GM18951 (cell line): ENCODE results near the gene ARFGEF3.

ENCODE experiments used
- POLR2A ChIP-seq: IDR thresholded peaks from 4 replicates; pipeline ENCODE4 v1.6.1; 2011; ENCODE audit warnings: mild to moderate bottlenecking; ENCODE audit not compliant: insufficient read length, insufficient read depth; ENCODE audit errors: extremely low read depth
- in situ Hi-C: fragments of 300-500 bp; cut with MboI; formaldehyde crosslinking; loops from one replicate; pipeline ENCODE4 v1.12.0; 2022; ENCODE audit warnings: low sequenced_read_pairs, mixed read lengths, inconsistent platforms; ENCODE audit not compliant: unreplicated experiment

ARFGEF3 gene

GRCh38 chr6:138307816-138308730, 146.3 kb downstream of the ARFGEF3 start:
- no peak for TF ChIP-seq POLR2A
- in situ Hi-C loops: no loop called here

- no peak for TF ChIP-seq POLR2A
- in situ Hi-C loops: no loop called here
Observed at GRCh38 chr6:138308731-138309110, 147.0 kb downstream of the ARFGEF3 start.

- in situ Hi-C loops: no loop called here
Observed at GRCh38 chr6:138309695-138310094, 148.0 kb downstream of the ARFGEF3 start.

GRCh38 chr6:138310294-138310693, 148.6 kb downstream of the ARFGEF3 start:
- in situ Hi-C loops: no loop called here
- TF ChIP-seq POLR2A: no peak

More at GRCh38 chr6:138309695-138310094, 148.0 kb downstream of the ARFGEF3 start:
- TF ChIP-seq POLR2A: no peak

- in situ Hi-C loops: no loop called here
- no peak for TF ChIP-seq POLR2A
Observed at GRCh38 chr6:138310821-138311220, 149.1 kb downstream of the ARFGEF3 start.

GRCh38 chr6:138311268-138311667, 149.5 kb downstream of the ARFGEF3 start:
- in situ Hi-C loops: no loop called here
- TF ChIP-seq POLR2A: no peak

- TF ChIP-seq POLR2A: no peak
- in situ Hi-C loops: no loop called here
Observed at GRCh38 chr6:138318741-138319375, 157.1 kb downstream of the ARFGEF3 start.

GRCh38 chr6:138321934-138322333, 160.2 kb downstream of the ARFGEF3 start:
- no peak for TF ChIP-seq POLR2A
- in situ Hi-C loops: no loop called here

GRCh38 chr6:138323821-138324220, 162.1 kb downstream of the ARFGEF3 start:
- in situ Hi-C loops: no loop called here

GRCh38 chr6:138328210-138328609, 166.5 kb downstream of the ARFGEF3 start:
- no peak for TF ChIP-seq POLR2A
- in situ Hi-C loops: no loop called here

More at GRCh38 chr6:138323821-138324220, 162.1 kb downstream of the ARFGEF3 start:
- TF ChIP-seq POLR2A: no peak

GRCh38 chr6:138330763-138331162, 169.0 kb downstream of the ARFGEF3 start:
- in situ Hi-C loops: no loop called here
- no peak for TF ChIP-seq POLR2A

GRCh38 chr6:138331444-138331843, 169.7 kb downstream of the ARFGEF3 start:
- TF ChIP-seq POLR2A: no peak
- in situ Hi-C loops: no loop called here

- no peak for TF ChIP-seq POLR2A
- in situ Hi-C loops: no loop called here
Observed at GRCh38 chr6:138331984-138332383, 170.2 kb downstream of the ARFGEF3 start.

- no peak for TF ChIP-seq POLR2A
- in situ Hi-C loops: no loop called here
Observed at GRCh38 chr6:138334000-138334399, 172.3 kb downstream of the ARFGEF3 start.
